Testis (tissue), 2 donors: ENCODE results near the gene AGBL4.

ENCODE experiments used
- CTCF ChIP-seq, 3 experiments: fragments of 450-650 bp in 2 of 3; fragments of 200-600 bp in 1 of 3; sonication (generic) in 1 of 3; IDR thresholded peaks; one replicate each; pipeline ENCODE4 v1.5.1; 2016 to 2019; ENCODE audit warnings: antibody characterized with exemption in 3 of 3, mild to moderate bottlenecking in 2 of 3, moderate library complexity in 1 of 3
- POLR2A ChIP-seq: fragments of 450-650 bp; IDR thresholded peaks from one replicate; pipeline ENCODE4 v1.6.1; 2017; ENCODE audit warnings: antibody characterized with exemption, mild to moderate bottlenecking, moderate library complexity

DNA sequence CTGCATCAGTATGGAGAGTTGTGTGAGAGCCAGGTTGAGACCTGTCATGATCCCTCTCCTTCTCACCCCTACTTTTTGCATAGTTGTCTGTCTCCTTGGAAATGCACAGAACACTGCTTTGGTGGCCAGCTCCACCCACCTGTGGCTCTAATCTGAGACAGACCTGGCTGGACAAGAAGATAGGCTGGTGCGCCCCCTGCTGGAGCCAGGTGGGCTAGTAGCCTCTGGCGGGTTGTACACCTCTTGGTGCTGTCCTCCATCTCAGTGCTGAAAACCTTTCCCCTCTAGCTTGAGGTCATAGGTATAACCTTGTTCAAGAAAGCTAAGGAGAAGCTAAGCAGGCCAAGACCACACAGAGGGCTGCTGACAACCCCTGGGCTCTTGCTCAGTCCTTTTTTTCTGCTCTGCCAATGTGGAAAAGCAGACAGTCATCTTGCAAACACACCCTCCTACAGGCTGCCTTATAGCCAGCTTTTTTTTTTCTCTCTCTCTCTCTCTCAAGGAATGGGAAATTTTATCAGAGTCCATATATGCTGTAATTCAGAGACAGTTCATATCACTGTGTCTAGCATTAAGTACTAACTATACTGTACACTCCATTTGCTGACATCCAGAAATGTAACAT, 1492.9 kb downstream of the AGBL4 start:
- TF ChIP-seq POLR2A (no peak), CTCF (IDR thresholded peaks at IDR 0.05) (peak; percentile 41 to 60 (median 52))
